A673 (cell line): ENCODE measurements around the gene NAT10. TPM values are rescaled to one million over a fixed set of nuclear protein-coding genes. Genes with fewer than 3 reads are reported as not detected.

Source experiments
- BruUV-seq: library from RNA; stranded (reverse); fragments of 400-500 nt; replicated peaks from 2 replicates; lab custom pipeline; 2021; lab: Mats Ljungman, UMichigan
- CTCF ChIA-PET: fragments of 300-600 bp; sonication (Branson Sonifier 250); formaldehyde crosslinking; loops from one replicate; lab custom pipeline; 2022; ENCODE audit warnings: antibody characterized with exemption; lab: Charles Lee
- POLR2A ChIA-PET: fragments of 300-600 bp; sonication (Branson Sonifier 250); formaldehyde crosslinking; loops from one replicate; lab custom pipeline; 2022; ENCODE audit warnings: antibody characterized with exemption; ENCODE audit not compliant: low non-redundant PET; lab: Charles Lee
- DNase-seq: peaks from one replicate; pipeline ENCODE4 v3.0.0-alpha.2; 2015; ENCODE audit warnings: low spot score
- H3K27ac ChIP-seq: fragments of 200-600 bp; sonication (generic); 2 replicates; pipeline ENCODE4 v1.5.1; 2016; ENCODE audit warnings: mixed run types, low read depth, mild to moderate bottlenecking, mixed read lengths, antibody characterized with exemption, low read length; ENCODE audit not compliant: poor library complexity, severe bottlenecking
- H3K27me3 ChIP-seq: fragments of 200-600 bp; sonication (generic); replicated peaks from 2 replicates; pipeline ENCODE4 v1.6.1; 2017; ENCODE audit warnings: mixed run types, low read depth, mild to moderate bottlenecking, mixed read lengths, antibody characterized with exemption, low read length; ENCODE audit not compliant: insufficient read depth, poor library complexity
- H3K36me3 ChIP-seq: fragments of 200-600 bp; sonication (generic); 2 replicates; pipeline ENCODE4 v1.6.1; 2016; ENCODE audit warnings: mixed run types, mild to moderate bottlenecking, mixed read lengths, antibody characterized with exemption, low read length; ENCODE audit not compliant: insufficient read depth, poor library complexity, severe bottlenecking
- H3K4me1 ChIP-seq: fragments of 200-600 bp; sonication (generic); 2 replicates; pipeline ENCODE4 v1.6.1; 2017; ENCODE audit warnings: mixed run types, mild to moderate bottlenecking, mixed read lengths, antibody characterized with exemption, low read length; ENCODE audit not compliant: insufficient read depth, poor library complexity, severe bottlenecking
- H3K4me3 ChIP-seq: fragments of 200-600 bp; sonication (generic); 2 replicates; pipeline ENCODE4 v1.5.1; 2016; ENCODE audit warnings: low read depth, mixed run types, mild to moderate bottlenecking, mixed read lengths, low read length; ENCODE audit not compliant: poor library complexity, severe bottlenecking
- H3K9me3 ChIP-seq: fragments of 200-600 bp; sonication (generic); 2 replicates; pipeline ENCODE4 v1.6.1; 2016; ENCODE audit warnings: mixed run types, low read depth, mild to moderate bottlenecking, mixed read lengths, antibody characterized with exemption, low read length; ENCODE audit not compliant: poor library complexity, severe bottlenecking
- CTCF ChIP-seq: fragments of 300-800, 200-600 bp; sonication (generic); conservative IDR thresholded peaks from 2 replicates; pipeline ENCODE4 v1.5.1; 2017; ENCODE audit warnings: low read depth, mild to moderate bottlenecking, antibody characterized with exemption, low read length, moderate library complexity, mixed read lengths
- EZH2 ChIP-seq: fragments of 200-600 bp; sonication (generic); IDR thresholded peaks from 2 replicates; pipeline ENCODE4 v1.6.1; 2017; ENCODE audit warnings: borderline replicate concordance, low read depth, mild to moderate bottlenecking, mixed read lengths, antibody characterized with exemption, low read length; ENCODE audit not compliant: poor library complexity, severe bottlenecking
- intact Hi-C: fragments of 100-400 bp; cut with micrococcal nuclease; formaldehyde crosslinking; loops from one replicate; pipeline ENCODE4 v1.10.0; 2022; ENCODE audit not compliant: unreplicated experiment
- total RNA-seq: library from RNA; stranded (reverse); gene quantifications from 2 replicates; pipeline ENCODE4 v1.2.3, GENCODE V29; 2021

NAT10 gene
- total RNA-seq, 1 experiment from 2014 or later = 192 TPM

GRCh38 chr11:34165786-34166555 lies 60.5 kb downstream of the NAT10 start:
- intact Hi-C loops = no loop called here
- CTCF ChIA-PET = interaction anchor here (1.1 to 1.8 kb wide), 2 partner anchors 8 to 13 kb away, joined by 6 read pairs; no protein-coding TSS in a partner anchor
- POLR2A ChIA-PET = no interaction called here

GRCh38 chr11:34166806-34167740 lies 61.6 kb downstream of the NAT10 start:
- Histone ChIP-seq H3K36me3 (peaks cover 14% of the 10 kb centered on the region), H3K27ac (no peak overlapping the region), H3K4me3 (no peak overlapping the region), H3K27me3 (no peaks in the 10 kb centered on the region), H3K4me1 (no peaks in the 10 kb centered on the region), H3K9me3 (no peaks in the 10 kb centered on the region)
- TF ChIP-seq CTCF (no peak), EZH2 (no peak)
- BruUV-seq = no TSS peak
- ChIA-PET POLR2A (no interaction called here), CTCF (no interaction called here)
- DNase-seq = no peak
- intact Hi-C loops = no loop called here

More at GRCh38 chr11:34165786-34166555, 60.5 kb downstream of the NAT10 start:
- no peak overlapping the region for H3K27ac ChIP-seq
- no peak for DNase-seq
- H3K9me3 ChIP-seq = no peaks in the 10 kb centered on the region
- no TSS peak for BruUV-seq
- no peak overlapping the region for H3K4me3 ChIP-seq
- H3K36me3 ChIP-seq = peaks cover 14% of the 10 kb centered on the region
- TF ChIP-seq CTCF = peak; percentile 37; the same call in 1 of the 2 replicates
- no peak for TF ChIP-seq EZH2
- H3K4me1 ChIP-seq = no peaks in the 10 kb centered on the region
- no peaks in the 10 kb centered on the region for H3K27me3 ChIP-seq

GRCh38 chr11:34167961-34168360 lies 62.5 kb downstream of the NAT10 start:
- TF ChIP-seq CTCF (no peak), EZH2 (no peak)
- POLR2A ChIA-PET = no interaction called here
- no peak overlapping the region for H3K4me3 ChIP-seq
- H3K27ac ChIP-seq = no peak overlapping the region
- intact Hi-C loops = no loop called here
- no peaks in the 10 kb centered on the region for H3K4me1 ChIP-seq
- CTCF ChIA-PET = no interaction called here
- H3K27me3 ChIP-seq = no peaks in the 10 kb centered on the region
- DNase-seq = no peak
- no peaks in the 10 kb centered on the region for H3K9me3 ChIP-seq
- peaks cover 6% of the 10 kb centered on the region for H3K36me3 ChIP-seq
- no TSS peak for BruUV-seq
